ENCODE results near the gene EXT2. TPM values are rescaled to one million over a fixed set of nuclear protein-coding genes. Genes with fewer than 3 reads are reported as not detected.

The EXT2 gene
- total RNA-seq, 2 donors from 2014 or later = 47.7 to 60.3 TPM

- Histone ChIP-seq H3K4me3 (ENCODE audit: low read length) (no peak overlapping the region), H3K27ac (ENCODE audit: low read depth, low read length) (no peak overlapping the region), H3K9ac (ENCODE audit: extremely low read depth, low read length, poor library complexity, severe bottlenecking) (no peak overlapping the region), H3K4me1 (ENCODE audit: control insufficient read depth, insufficient read depth, low read length) (no peaks in the 10 kb centered on the region), H3K36me3 (ENCODE audit: control insufficient read depth, insufficient read depth, low read length) (no peaks in the 10 kb centered on the region), H3K27me3 (ENCODE audit: control insufficient read depth, insufficient read depth, low read length, poor library complexity, severe bottlenecking) (no peaks in the 10 kb centered on the region), H3K9me3 (ENCODE audit: control insufficient read depth, low read length) (no peaks in the 10 kb centered on the region)
- Mint-ChIP-seq H3K27ac (no peak overlapping the region), H3K9me3 (peaks cover 4% of the 10 kb centered on the region), H3K36me3 (ENCODE audit: low read depth) (no peaks in the 10 kb centered on the region), H3K27me3 (ENCODE audit: insufficient read depth) (peaks cover 4% of the 10 kb centered on the region), H3K4me3 (no peak overlapping the region), H3K4me1 (peaks cover 8% of the 10 kb centered on the region)
- no peak for DNase-seq
- 94 to 96% methylated on average over 4 to 5 of the region's 5 CpGs for WGBS, 2 experiments (ENCODE audit: insufficient coverage in 1 of 2, insufficient read length in 1 of 2)
- TF ChIP-seq CTCF (conservative IDR thresholded peaks at IDR 0.05) = no peak
These were observed 187.1 kb downstream of the EXT2 start for GRCh38 chr11:44282620-44283019.

GRCh38 chr11:44285756-44286155 is 190.3 kb downstream of the EXT2 start:
- Mint-ChIP-seq H3K4me1 (peaks cover 8% of the 10 kb centered on the region), H3K27me3 (ENCODE audit: insufficient read depth) (peaks cover 20% of the 10 kb centered on the region), H3K36me3 (ENCODE audit: low read depth) (no peaks in the 10 kb centered on the region), H3K27ac (no peak overlapping the region), H3K4me3 (no peak overlapping the region), H3K9me3 (peaks cover 4% of the 10 kb centered on the region)
- no peak for TF ChIP-seq CTCF (conservative IDR thresholded peaks at IDR 0.05)
- Histone ChIP-seq H3K27me3 (ENCODE audit: control insufficient read depth, insufficient read depth, low read length, poor library complexity, severe bottlenecking) (peaks cover 10% of the 10 kb centered on the region), H3K9me3 (ENCODE audit: control insufficient read depth, low read length) (no peaks in the 10 kb centered on the region), H3K4me1 (ENCODE audit: control insufficient read depth, insufficient read depth, low read length) (no peaks in the 10 kb centered on the region), H3K27ac (ENCODE audit: low read depth, low read length) (no peak overlapping the region), H3K4me3 (ENCODE audit: low read length) (no peak overlapping the region), H3K36me3 (ENCODE audit: control insufficient read depth, insufficient read depth, low read length) (no peaks in the 10 kb centered on the region), H3K9ac (ENCODE audit: extremely low read depth, low read length, poor library complexity, severe bottlenecking) (no peak overlapping the region)
- WGBS, 2 experiments (ENCODE audit: insufficient coverage in 1 of 2, insufficient read length in 1 of 2) = 20 to 71% methylated on average over 1 to 2 of the region's 2 CpGs
- DNase-seq = no peak

GRCh38 chr11:44286268-44286880 is 190.9 kb downstream of the EXT2 start:
- TF ChIP-seq CTCF (conservative IDR thresholded peaks at IDR 0.05) = peak; percentile 97
- Mint-ChIP-seq H3K9me3 (peaks cover 4% of the 10 kb centered on the region), H3K27me3 (ENCODE audit: insufficient read depth) (peaks cover 19% of the 10 kb centered on the region), H3K36me3 (ENCODE audit: low read depth) (no peaks in the 10 kb centered on the region), H3K4me1 (peaks cover 8% of the 10 kb centered on the region), H3K27ac (no peak overlapping the region), H3K4me3 (no peak overlapping the region)
- Histone ChIP-seq H3K4me3 (ENCODE audit: low read length) (no peak overlapping the region), H3K4me1 (ENCODE audit: control insufficient read depth, insufficient read depth, low read length) (no peaks in the 10 kb centered on the region), H3K9me3 (ENCODE audit: control insufficient read depth, low read length) (no peaks in the 10 kb centered on the region), H3K36me3 (ENCODE audit: control insufficient read depth, insufficient read depth, low read length) (no peaks in the 10 kb centered on the region), H3K27me3 (ENCODE audit: control insufficient read depth, insufficient read depth, low read length, poor library complexity, severe bottlenecking) (peaks cover 10% of the 10 kb centered on the region), H3K9ac (ENCODE audit: extremely low read depth, low read length, poor library complexity, severe bottlenecking) (no peak overlapping the region), H3K27ac (ENCODE audit: low read depth, low read length) (no peak overlapping the region)
- WGBS, 2 experiments (ENCODE audit: insufficient coverage in 1 of 2, insufficient read length in 1 of 2) = 65 to 69% methylated on average over 7 to 10 of the region's 10 CpGs
- peak; percentile 94 for DNase-seq

All from endodermal cell (in vitro differentiated cells).